NCI-H2196 treated with DMSO at 0.1 percent for 48 hours (cell line): ENCODE measurements around the gene LRP2BP.

ENCODE experiments used
- DNase-seq: peaks from one replicate; lab custom pipeline; 2025; ENCODE audit not compliant: unreplicated experiment; lab: John Stamatoyannopoulos, UW

LRP2BP gene

DNA sequence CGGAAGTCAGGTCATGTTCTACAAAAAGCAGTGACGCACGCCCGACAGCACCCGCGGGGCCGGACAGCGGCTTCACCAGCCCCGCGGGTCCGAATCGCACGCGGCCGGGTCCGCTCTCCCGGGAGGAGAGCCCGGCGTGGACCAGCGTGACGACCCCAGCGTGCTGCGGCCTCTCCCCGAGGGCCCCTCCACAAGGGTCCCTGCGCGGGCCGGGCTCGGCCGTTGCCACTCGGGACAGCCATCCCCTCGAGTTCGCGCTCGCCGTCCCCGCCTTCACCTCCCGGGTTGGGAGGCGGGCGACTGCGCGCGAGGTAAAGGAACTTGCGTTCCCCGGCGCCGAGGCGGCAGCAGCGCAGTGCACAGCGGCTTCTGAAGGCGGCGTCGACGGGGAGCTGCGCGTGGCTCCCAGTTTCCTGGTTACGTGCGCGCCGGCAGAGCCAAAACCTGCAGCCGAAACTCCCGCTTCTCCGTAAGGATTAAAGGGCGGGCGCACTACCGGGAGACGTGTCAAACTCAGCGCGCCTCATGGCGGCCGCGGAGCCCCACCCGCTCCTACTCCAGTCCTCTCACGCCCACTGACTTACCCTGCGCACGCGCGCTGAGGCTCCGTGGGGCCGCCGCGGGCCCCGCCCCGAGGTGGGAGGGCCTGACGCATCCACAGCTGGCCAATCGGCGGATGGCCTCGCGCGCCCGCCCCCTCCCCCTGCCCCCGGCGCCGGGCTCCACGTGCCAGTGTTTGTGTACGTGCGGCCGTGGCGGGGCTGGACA is 416 bp upstream of the LRP2BP start:
- DNase-seq = peak; percentile 67

DNA sequence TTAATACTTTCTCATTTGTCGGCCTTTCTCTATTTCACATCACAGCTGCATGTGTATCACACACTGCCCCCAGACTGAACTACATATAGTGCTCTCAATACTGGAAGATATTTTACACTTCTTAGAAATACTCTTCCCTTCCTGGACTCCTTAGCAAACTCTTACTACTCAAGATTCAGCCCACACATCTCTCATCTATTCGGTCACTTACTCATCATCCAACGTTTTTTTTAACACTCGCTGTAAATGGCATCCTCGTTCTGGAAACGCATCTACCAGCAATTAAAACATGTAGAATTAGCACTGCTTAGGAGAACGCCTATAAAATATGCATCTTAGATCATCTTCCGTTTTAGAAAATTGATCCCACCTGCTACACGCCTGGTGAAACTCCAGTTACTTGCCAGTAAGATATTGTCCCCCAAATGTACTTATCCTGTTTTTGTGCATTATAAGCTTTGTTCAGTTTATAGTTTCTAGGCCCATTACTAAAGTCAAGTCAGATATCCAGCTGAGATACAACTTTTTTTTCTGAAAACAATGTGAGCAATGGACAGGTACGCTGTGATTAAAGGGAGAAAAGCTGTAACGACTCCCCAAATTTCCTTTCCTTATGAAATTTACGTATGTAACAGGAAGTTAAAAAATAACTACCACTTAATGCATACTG is 1.0 kb downstream of the LRP2BP start:
- DNase-seq = no peak

GRCh38 chr4:185392156-185392555 is 3.6 kb downstream of the LRP2BP start:
- no peak for DNase-seq

DNA sequence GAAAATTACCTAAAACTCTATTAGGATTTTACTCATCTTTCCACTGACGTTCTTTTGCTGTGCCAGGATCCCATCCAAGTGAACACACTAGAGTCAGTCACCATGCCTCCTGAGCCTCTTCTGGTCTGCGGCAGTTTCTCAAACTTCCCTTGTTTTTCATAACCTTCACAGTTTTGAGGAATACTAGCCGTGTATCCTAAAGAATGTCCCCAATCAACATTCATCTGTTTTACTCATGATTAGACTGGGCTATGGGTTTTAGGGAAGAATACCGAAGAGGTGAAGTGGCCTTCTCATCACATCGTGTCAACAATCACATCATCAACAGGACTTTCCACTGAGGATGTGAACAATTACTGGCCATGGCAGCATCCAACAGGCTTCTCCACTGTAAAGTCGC is 4.8 kb downstream of the LRP2BP start:
- DNase-seq = no peak

DNA sequence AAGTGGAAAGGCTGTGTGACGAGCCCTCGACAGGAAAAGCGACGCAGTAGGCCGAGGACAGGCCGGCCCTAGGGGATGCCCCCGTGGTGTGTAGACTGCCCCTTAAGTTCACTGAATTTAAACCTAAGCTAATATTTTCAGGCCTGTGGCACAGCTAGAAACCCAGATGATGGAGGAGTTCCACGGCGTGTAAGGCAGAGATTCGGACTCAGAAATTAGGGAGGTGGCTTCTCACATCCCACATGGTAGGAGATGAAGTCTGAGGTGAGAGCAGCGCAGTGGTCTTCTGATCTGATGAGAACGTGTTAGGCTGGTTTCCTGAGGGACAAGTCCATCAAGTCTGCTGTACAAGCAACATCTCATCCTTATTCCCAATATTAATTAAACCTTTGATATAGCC is 7.8 kb downstream of the LRP2BP start:
- DNase-seq = no peak

GRCh38 chr4:185384930-185385331 is 10.8 kb downstream of the LRP2BP start:
- no peak for DNase-seq

- DNase-seq = no peak
Measured at GRCh38 chr4:185384061-185384460, 11.7 kb downstream of the LRP2BP start.

DNA sequence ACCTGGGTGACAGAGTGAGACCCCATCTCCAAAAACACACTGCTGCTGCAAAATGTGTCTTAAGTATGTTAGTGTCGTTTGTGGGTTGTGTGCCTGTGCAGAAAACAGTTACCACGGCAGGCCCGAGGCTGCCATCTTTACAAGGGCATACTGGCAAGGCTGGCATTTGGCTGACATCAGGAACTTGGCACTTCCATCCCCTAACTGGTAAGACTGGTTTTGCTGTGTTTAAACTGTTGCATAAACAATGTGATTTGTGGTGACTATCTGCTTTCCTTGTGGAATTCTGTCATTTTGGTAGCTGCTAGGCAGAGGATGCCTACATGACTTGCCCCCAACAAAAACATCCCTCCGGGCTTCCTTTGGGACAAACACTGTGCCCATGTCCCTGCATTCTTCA is 12.3 kb downstream of the LRP2BP start:
- DNase-seq = no peak

GRCh38 chr4:185382754-185383153 is 13.0 kb downstream of the LRP2BP start:
- DNase-seq = no peak

DNA sequence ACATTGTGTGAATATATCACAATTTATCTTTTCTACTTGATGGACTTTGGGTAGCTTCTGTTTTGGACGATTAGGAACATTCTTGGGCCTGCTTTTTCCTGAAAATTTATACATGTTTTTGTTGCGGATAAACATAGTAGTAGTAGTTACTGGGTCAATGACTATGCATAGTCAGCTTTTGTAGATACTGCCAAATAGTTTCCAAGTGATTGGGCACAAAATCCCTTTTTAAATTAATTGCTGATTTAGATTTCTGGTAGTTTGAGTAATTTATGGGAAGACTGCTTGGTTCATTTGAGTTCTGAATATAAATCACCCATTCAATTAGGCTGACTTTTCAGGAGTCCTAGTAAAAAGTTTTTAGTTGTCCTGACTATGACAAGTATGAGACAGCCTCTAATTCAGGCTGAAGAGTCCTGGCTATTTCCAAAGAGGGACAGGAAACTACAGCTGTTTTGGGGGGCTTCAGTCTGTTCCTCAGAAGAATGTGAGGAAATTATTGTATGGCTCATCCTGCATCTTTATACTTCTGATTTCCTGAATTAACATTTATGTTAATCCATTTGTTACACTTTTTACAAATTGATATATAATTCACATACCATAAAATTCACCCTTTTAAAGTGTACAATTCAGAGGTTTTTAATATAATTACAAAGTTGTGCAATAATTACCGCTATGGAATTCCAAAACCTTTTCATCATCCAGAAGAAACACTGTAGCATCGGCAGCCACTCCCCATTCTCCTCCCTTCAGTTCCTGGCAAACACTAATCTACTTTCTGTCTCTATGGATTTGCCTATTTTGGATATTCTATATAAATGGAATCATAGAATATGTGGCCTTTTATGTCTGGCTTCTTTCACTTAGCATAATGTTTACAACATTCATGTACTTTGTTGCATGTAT is 14.2 kb downstream of the LRP2BP start:
- DNase-seq = no peak

DNA sequence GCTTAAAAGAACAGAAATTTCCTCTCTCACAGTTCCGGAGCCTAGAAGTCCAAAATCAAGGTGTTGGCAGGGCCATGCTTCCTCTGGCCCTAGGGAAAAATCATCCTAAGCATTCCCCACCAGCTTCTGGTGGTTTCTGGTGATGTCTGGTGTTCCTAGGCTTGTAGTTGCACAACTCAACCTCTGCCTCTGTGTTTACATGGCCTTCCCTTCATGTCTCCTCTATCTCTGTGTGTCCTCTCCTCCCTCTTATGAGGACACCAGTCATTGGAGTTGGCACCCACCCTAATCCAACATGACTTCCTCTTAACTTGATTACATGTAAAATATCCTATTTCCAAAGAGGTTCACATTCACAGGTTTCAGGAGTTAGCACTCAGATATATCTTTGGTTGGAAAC is 15.4 kb downstream of the LRP2BP start:
- no peak for DNase-seq

DNA sequence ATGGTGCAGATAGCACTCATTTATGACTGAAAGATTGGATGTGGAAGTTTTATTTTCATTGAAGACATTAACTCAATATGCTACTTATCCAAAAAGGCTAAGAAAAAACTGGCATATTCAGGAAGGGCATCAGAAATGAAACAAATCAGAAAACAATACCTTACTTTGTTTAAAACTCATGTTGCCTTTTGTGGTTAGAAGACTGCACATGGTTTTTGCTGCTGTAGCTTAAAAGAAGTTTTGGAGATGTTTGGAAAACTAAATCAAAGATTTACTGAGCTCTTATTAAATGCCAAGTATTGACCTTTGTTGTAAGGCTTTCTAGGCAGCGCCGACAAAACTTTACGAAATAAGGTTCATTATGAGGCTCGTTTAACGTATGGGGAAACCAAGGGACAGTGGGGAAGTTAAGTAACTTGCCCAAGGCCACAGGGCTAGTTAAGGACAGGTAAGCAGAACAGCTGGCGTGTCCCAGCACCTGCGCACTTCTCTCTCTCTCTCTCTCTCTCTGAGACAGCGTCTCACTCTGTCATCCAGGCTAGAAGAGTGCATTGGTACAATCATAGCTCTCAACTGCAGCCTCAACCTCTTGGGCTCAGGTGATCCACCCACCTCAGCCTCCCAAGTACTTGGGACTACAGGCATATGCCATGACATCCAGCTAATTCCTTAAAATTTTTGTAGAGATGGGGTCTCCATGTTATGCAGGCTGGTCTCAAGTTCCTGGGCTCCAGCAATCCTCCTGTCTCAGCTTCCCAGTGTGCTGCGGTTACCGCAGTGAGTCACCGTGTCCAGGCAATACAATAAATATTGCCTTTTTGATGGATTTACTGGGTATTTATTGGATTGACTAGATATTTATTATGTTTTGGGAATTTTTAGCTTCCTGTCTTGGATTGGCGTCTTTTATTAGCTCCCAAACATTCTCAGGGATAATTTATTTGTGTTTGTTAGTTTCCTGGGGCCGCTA is 16.1 kb downstream of the LRP2BP start:
- DNase-seq = no peak

DNA sequence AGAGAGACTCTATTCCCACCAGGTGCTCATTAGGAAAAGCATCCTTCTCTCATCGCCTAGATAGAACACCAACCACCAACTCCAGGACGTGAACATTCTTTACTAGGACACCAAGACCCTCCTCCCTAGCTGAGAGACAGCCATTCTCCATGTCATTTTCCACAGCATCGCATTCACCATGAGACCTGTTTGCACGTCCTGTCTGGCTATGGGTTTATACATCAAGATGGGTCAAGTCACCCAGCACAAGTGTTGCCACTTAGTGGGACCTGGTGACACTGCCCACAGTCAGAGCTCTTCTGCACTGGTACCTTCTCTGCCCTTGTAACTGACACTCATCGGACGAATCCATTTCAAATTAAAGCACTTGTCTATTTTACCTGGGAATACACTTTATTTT is 17.5 kb downstream of the LRP2BP start:
- DNase-seq = no peak

- no peak for DNase-seq
Measured at GRCh38 chr4:185374573-185374972, 21.2 kb downstream of the LRP2BP start.

DNA sequence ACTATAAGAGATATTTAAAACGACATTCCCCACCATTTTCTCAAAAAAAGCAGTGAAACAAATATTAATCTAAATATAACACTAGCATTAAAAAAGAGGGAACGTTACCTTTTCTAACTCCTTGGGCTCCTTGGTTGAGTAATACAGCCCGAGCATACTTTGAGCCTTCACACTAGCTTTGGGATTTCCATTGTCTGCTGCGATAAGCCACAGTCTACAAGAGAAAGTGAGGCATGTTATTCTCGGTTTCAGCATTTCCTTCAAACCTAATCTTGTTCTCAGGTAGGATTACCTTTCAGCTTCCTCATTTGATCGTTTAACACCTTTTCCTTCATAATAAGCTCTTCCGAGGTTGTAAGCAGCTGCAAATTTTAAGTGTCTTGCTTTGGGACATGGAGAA is 21.7 kb downstream of the LRP2BP start:
- DNase-seq = no peak

- DNase-seq = no peak
Measured at GRCh38 chr4:185371702-185372101, 24.0 kb downstream of the LRP2BP start.

- no peak for DNase-seq
Measured at GRCh38 chr4:185370268-185370949, 25.3 kb downstream of the LRP2BP start.

DNA sequence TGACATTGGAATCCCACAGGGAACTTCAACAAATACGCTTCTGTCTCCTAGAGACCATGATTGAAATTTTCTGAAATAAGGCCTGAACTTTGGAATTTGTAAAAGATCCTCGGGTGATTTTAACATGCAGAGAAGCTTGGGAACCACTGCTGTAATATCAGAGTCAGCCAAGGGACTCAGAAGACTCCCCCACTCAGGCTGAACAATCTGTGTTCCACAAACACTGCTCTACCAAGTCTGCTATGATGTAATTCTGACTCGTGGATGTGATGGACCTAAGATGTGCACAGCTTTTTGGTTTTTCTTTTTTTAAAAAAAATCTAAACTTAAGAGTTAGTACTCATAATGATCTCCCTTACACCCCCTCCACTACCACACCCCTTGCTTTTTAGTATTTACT is 26.0 kb downstream of the LRP2BP start:
- DNase-seq = no peak

- no peak for DNase-seq
Measured at GRCh38 chr4:185364886-185365285, 30.8 kb downstream of the LRP2BP start.

DNA sequence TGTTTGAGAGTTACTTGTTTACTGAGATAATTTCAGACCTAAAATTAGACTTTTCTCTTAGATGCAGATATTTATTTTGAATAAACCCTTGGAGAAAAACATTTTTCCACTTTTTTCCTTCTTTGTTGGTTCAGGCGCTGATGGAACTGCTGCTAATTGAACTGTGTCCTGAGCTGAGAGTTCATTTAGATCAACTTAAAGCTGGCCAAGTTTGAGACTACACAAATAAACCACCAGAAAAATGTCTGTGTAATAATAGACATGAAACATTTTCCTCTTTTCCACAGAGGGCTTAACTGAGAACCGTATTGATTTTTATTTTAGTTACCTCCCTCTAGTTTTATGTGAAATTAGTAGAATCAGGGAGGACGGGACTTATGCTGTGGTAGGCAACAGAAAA is 32.5 kb downstream of the LRP2BP start:
- DNase-seq = no peak
